ENCODE measurements around the gene LGR6.

The LGR6 gene

GRCh38 chr1:202355944-202356553, 162.4 kb downstream of the LGR6 start:
- no peak for DNase-seq

GRCh38 chr1:202357506-202357905, 163.9 kb downstream of the LGR6 start:
- no peak for DNase-seq

- no peak for DNase-seq
These were observed 167.6 kb downstream of the LGR6 start for GRCh38 chr1:202361224-202361623.

- DNase-seq = no peak
These were observed 168.1 kb downstream of the LGR6 start for GRCh38 chr1:202361701-202362100.

- DNase-seq = no peak
These were observed 168.6 kb downstream of the LGR6 start for GRCh38 chr1:202362212-202362611.

GRCh38 chr1:202365092-202365815, 171.7 kb downstream of the LGR6 start:
- no peak for DNase-seq

GRCh38 chr1:202367271-202367670, 173.7 kb downstream of the LGR6 start:
- DNase-seq = no peak

Measured in KG1 (cell line).